ENCODE measurements around the gene RPAP3. TPM values are rescaled to one million over a fixed set of nuclear protein-coding genes. Genes with fewer than 3 reads are reported as not detected.
"Not testable (repeated sequence)": the region's sequence is repeated elsewhere in the genome, so short reads cannot be mapped to it uniquely, and the experiment has no call there.

RPAP3 gene
- total RNA-seq, 1 experiment from 2014 or later: 22.5 TPM

DNA sequence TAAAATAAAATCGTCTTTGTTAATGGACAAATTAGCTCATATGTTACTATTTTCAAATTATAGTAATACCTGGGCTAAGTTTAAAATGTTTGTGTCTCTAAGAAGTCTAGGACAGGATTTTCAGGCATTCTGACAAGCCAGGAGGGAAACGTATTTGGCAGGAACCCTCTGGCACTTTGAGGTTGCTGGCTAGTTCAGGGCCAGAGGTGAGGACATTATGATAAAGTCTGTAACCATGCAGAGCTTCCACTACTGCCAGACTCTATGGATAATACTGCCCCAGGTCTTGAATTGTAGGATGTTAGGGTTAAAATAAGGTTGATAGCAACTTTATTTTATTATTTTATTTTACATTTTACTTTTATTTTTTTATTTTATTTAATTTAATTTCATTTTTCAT lies 56.4 kb downstream of the RPAP3 start:
- ChIA-PET CTCF (interaction anchor here (0.6 to 1.7 kb wide), 4 partner anchors 13 to 281 kb away, joined by 3 to 8 read pairs (median 4); no protein-coding TSS in a partner anchor), POLR2A (interaction anchor here (0.8 kb wide), 1 partner anchor 93 kb away, joined by 3 read pairs; no protein-coding TSS in a partner anchor)
- peaks cover 3% of the 10 kb centered on the region for H3K9me3 Mint-ChIP-seq (ENCODE audit: unreplicated experiment)
- no peaks in the 10 kb centered on the region for H3K4me1 Mint-ChIP-seq (ENCODE audit: insufficient read depth, unreplicated experiment)
- no peaks in the 10 kb centered on the region for H3K27me3 Mint-ChIP-seq (ENCODE audit: insufficient read depth, unreplicated experiment)
- BruUV-seq (replicated peaks): no TSS peak
- TF ChIP-seq, protein P1, sequence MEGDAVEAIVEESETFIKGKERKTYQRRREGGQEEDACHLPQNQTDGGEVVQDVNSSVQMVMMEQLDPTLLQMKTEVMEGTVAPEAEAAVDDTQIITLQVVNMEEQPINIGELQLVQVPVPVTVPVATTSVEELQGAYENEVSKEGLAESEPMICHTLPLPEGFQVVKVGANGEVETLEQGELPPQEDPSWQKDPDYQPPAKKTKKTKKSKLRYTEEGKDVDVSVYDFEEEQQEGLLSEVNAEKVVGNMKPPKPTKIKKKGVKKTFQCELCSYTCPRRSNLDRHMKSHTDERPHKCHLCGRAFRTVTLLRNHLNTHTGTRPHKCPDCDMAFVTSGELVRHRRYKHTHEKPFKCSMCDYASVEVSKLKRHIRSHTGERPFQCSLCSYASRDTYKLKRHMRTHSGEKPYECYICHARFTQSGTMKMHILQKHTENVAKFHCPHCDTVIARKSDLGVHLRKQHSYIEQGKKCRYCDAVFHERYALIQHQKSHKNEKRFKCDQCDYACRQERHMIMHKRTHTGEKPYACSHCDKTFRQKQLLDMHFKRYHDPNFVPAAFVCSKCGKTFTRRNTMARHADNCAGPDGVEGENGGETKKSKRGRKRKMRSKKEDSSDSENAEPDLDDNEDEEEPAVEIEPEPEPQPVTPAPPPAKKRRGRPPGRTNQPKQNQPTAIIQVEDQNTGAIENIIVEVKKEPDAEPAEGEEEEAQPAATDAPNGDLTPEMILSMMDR (IDR thresholded peaks at IDR 0.05; ENCODE audit: unreplicated experiment): no peak
- no peak overlapping the region for H3K4me3 Mint-ChIP-seq (ENCODE audit: unreplicated experiment)
- peaks cover 11% of the 10 kb centered on the region for H3K36me3 Mint-ChIP-seq (ENCODE audit: insufficient read depth, unreplicated experiment)
- DNase-seq (ENCODE audit: unreplicated experiment): no peak
- no peak overlapping the region for H3K27ac Mint-ChIP-seq (ENCODE audit: low read depth, unreplicated experiment)
- intact Hi-C loops (cut with micrococcal nuclease): no loop called here

DNA sequence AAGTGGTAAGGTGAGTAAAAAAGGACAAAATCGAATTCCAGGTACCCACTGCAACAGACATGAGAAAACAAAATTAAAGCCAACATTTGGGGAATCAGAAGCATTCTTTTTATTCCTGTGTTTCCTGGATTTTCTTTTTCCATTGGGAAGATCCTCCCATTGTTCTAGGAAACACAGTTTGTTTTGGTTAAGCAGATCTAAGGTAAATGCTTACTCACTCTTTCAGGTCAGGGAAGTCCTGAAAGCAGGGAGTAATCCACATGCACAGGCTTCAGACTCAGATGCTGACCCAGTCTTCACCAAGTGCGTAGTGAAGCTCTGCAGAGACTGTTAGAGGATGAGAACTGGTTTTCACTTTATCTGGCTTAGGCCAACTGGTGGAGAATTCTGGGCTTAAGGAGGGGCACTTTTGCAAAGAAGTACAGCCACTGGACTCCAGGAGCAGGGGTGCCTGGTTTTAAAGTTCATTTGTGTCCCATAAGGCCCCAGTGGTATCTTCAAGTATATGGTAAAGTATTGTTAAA lies 57.7 kb downstream of the RPAP3 start:
- POLR2A ChIA-PET: no interaction called here
- no peaks in the 10 kb centered on the region for H3K27me3 Mint-ChIP-seq (ENCODE audit: insufficient read depth, unreplicated experiment)

DNA sequence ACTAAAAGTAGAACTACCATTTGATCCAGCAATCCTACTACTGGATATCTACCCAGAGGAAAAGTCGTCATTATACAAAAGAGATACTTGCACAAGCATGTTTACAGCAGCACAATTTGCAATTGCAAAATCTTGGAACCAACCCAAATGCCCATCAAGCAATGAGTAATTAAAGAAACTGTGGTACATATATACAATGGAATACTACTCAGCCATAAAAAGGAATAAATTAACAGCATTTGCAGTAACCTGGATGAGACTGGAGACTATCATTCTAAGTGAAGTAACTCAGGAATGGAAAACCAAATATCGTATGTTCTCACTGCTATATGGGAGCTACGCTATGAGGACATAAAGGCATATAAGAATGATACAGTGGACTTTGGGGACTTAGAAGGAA lies 63.5 kb downstream of the RPAP3 start:
- POLR2A ChIA-PET; H3K27me3 Mint-ChIP-seq (ENCODE audit: insufficient read depth, unreplicated experiment); H3K4me1 Mint-ChIP-seq (ENCODE audit: insufficient read depth, unreplicated experiment); BruUV-seq (replicated peaks); DNase-seq (ENCODE audit: unreplicated experiment); H3K4me3 Mint-ChIP-seq (ENCODE audit: unreplicated experiment); H3K27ac Mint-ChIP-seq (ENCODE audit: low read depth, unreplicated experiment); intact Hi-C loops (cut with micrococcal nuclease): not testable (repeated sequence)
- CTCF ChIA-PET: interaction anchor here (1.2 kb wide), 1 partner anchor 9 kb away, joined by 5 read pairs; no protein-coding TSS in a partner anchor
- Mint-ChIP-seq H3K9me3 (ENCODE audit: unreplicated experiment) (peaks cover 26% of the 10 kb centered on the region), H3K36me3 (ENCODE audit: insufficient read depth, unreplicated experiment) (peaks cover 14% of the 10 kb centered on the region)

More for the DNA sequence above, 57.7 kb downstream of the RPAP3 start:
- Mint-ChIP-seq H3K36me3 (ENCODE audit: insufficient read depth, unreplicated experiment) (peaks cover 11% of the 10 kb centered on the region), H3K27ac (ENCODE audit: low read depth, unreplicated experiment) (no peak overlapping the region), H3K4me1 (ENCODE audit: insufficient read depth, unreplicated experiment) (no peaks in the 10 kb centered on the region), H3K4me3 (ENCODE audit: unreplicated experiment) (no peak overlapping the region), H3K9me3 (ENCODE audit: unreplicated experiment) (peaks cover 7% of the 10 kb centered on the region)
- CTCF ChIA-PET: interaction anchor here (0.6 to 1.7 kb wide), 4 partner anchors 12 to 704 kb away, joined by 3 to 8 read pairs (median 3); no protein-coding TSS in a partner anchor
- no TSS peak for BruUV-seq (replicated peaks)
- no peak for DNase-seq (ENCODE audit: unreplicated experiment)
- intact Hi-C loops (cut with micrococcal nuclease): no loop called here
- TF ChIP-seq, protein P1 (IDR thresholded peaks at IDR 0.05; ENCODE audit: unreplicated experiment): no peak

DNA sequence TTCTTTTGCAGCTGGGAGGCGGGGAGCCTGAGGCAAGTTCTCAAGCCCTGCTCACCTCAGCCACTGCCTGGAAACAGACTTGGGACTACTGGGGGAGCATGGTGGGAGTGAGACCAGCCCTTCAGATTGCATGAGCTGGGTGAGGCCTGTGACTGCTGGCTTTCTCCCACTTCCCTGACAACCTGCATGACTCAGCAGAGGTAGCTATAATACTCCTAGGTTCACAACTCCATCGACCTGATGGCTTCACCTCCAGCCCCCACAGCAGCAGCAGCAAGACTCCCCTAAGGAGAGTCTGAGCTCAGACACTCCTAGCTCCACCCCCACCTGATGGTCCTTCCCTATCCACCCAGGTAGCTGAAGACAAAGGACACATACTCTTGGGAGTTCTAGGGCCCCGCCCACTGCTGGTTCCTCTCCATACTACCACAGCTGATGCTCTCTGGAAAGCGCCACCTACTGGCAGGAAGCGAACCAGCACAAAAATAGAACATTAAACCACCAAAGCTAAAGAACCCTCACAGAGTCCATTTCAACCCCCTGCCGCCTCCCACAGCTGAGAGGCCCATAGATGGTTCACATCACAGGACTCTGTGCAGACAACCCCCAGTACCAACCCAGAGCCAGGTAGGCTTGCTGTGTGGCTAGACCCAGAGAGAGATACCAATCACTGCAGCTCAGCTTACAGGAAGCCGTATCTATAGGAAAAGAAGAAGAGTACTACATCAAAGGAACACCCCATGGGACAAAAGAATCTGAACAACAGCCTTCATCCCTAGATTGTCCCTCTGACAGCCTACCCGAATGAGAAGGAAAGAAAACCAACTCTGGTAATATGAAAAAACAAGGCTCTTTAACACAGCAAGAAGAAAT lies 68.7 kb downstream of the RPAP3 start:
- H3K9me3 Mint-ChIP-seq (ENCODE audit: unreplicated experiment): peaks cover 11% of the 10 kb centered on the region
- peak; percentile 70 for DNase-seq (ENCODE audit: unreplicated experiment)
- BruUV-seq (replicated peaks): no TSS peak
- ChIA-PET POLR2A (interaction anchor here (1.1 kb wide), 1 partner anchor 217 kb away, joined by 3 read pairs; no protein-coding TSS in a partner anchor), CTCF (interaction anchor here (0.7 to 3.7 kb wide), 18 partner anchors 10 to 604 kb away, joined by 3 to 15 read pairs (median 4); no protein-coding TSS in a partner anchor)
- no peak overlapping the region for H3K27ac Mint-ChIP-seq (ENCODE audit: low read depth, unreplicated experiment)
- peaks cover 7% of the 10 kb centered on the region for H3K36me3 Mint-ChIP-seq (ENCODE audit: insufficient read depth, unreplicated experiment)
- no peaks in the 10 kb centered on the region for H3K4me1 Mint-ChIP-seq (ENCODE audit: insufficient read depth, unreplicated experiment)
- no peak overlapping the region for H3K4me3 Mint-ChIP-seq (ENCODE audit: unreplicated experiment)
- H3K27me3 Mint-ChIP-seq (ENCODE audit: insufficient read depth, unreplicated experiment): no peaks in the 10 kb centered on the region
- intact Hi-C loops (cut with micrococcal nuclease): loop anchor here (2.0 kb wide), 1 partner anchor 604 kb away; no protein-coding TSS in a partner anchor
- TF ChIP-seq, protein P1 (IDR thresholded peaks at IDR 0.05; ENCODE audit: unreplicated experiment): peak; percentile 46

DNA sequence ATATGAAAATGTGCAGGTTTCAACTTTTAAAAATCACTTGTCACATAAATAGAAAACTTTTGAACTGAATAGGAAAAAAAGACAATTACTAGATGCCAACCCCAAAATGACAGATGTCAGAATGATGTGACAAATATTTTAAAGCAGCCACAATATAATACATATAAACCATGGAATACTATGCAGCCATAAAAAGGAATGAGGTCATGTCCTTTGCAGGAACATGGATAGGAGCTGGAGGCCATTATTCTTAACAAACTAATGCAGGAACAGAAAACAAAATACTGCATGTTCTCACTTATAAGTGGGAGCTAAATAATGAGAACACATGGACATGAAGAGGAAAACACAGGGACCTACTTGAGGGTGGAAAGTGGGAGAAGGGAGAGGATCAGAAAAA lies 70.1 kb downstream of the RPAP3 start:
- DNase-seq (ENCODE audit: unreplicated experiment); H3K4me1 Mint-ChIP-seq (ENCODE audit: insufficient read depth, unreplicated experiment); POLR2A ChIA-PET; BruUV-seq (replicated peaks); H3K9me3 Mint-ChIP-seq (ENCODE audit: unreplicated experiment); H3K27ac Mint-ChIP-seq (ENCODE audit: low read depth, unreplicated experiment); H3K27me3 Mint-ChIP-seq (ENCODE audit: insufficient read depth, unreplicated experiment); H3K36me3 Mint-ChIP-seq (ENCODE audit: insufficient read depth, unreplicated experiment); H3K4me3 Mint-ChIP-seq (ENCODE audit: unreplicated experiment): not testable (repeated sequence)
- intact Hi-C loops (cut with micrococcal nuclease): loop anchor here (2.0 kb wide), 1 partner anchor 603 kb away; no protein-coding TSS in a partner anchor
- CTCF ChIA-PET: interaction anchor here (0.6 to 3.2 kb wide), 5 partner anchors 13 to 613 kb away, joined by 3 to 15 read pairs (median 3); no protein-coding TSS in a partner anchor
